Suprapubic skin (tissue), 4 donors: Measurements from ENCODE around the gene GFER.

ENCODE experiments used
- CTCF ChIP-seq, 2 donors: fragments of 200-600 bp in 1 of 2; fragments of 450-650 bp in 1 of 2; sonication (generic) in 1 of 2; IDR thresholded peaks; one replicate each; pipeline ENCODE4 v1.5.1; 2016 to 2019; ENCODE audit warnings: antibody characterized with exemption in 2 of 2, mild to moderate bottlenecking in 1 of 2, moderate library complexity in 1 of 2
- POLR2A ChIP-seq, 2 donors: fragments of 450-650 bp; IDR thresholded peaks; one replicate each; pipeline ENCODE4 v1.6.1; 2017; ENCODE audit warnings: antibody characterized with exemption in 2 of 2, mild to moderate bottlenecking in 2 of 2, moderate library complexity in 2 of 2
- POLR2AphosphoS5 ChIP-seq, 3 donors: sonication (generic); formaldehyde crosslinking; IDR thresholded peaks; one replicate each; pipeline ENCODE4 v1.6.1; 2017; ENCODE audit warnings: antibody characterized with exemption in 3 of 3

GRCh38 chr16:1985466-1986150 is 1.6 kb downstream of the GFER start:
- TF ChIP-seq POLR2AphosphoS5 (IDR thresholded peaks at IDR 0.05) (no peak), CTCF (IDR thresholded peaks at IDR 0.05) (no peak), POLR2A (IDR thresholded peaks at IDR 0.05) (no peak)
